Left lung (tissue), 10 donors: ENCODE data around the gene SNAP23. TPM values are rescaled to one million over a fixed set of nuclear protein-coding genes. Genes with fewer than 3 reads are reported as not detected.

Source experiments
- ATAC-seq: fragments of 200-7000 bp; cut with Tn5 transposase; one replicate; pipeline ENCODE4 v1.9.1; 2020; ENCODE audit warnings: moderate library complexity
- DNase-seq, 4 donors: peaks; one replicate each; pipeline ENCODE4 v3.0.0-alpha.2; 2013 to 2020
- H3K27ac ChIP-seq, 2 donors: fragments of 200-600 bp; sonication (generic) in 1 of 2; one replicate each; pipeline versions ENCODE4 v1.5.0 to v1.8.0; 2020 to 2021
- H3K27me3 ChIP-seq, 2 donors: fragments of 200-600 bp; sonication (generic) in 1 of 2; one replicate each; pipeline versions ENCODE4 v1.5.0 to v1.8.0; 2020 to 2021
- H3K36me3 ChIP-seq, 2 donors: fragments of 200-600 bp; sonication (generic) in 1 of 2; one replicate each; pipeline versions ENCODE4 v1.5.0 to v1.8.0; 2020 to 2021
- H3K4me1 ChIP-seq, 2 donors: fragments of 200-600 bp; one replicate each; pipeline ENCODE4 v1.8.0; 2021
- H3K4me3 ChIP-seq, 2 donors: fragments of 200-600 bp; sonication (generic) in 1 of 2; one replicate each; pipeline versions ENCODE4 v1.5.0 to v1.8.0; 2020 to 2021; ENCODE audit warnings: mild to moderate bottlenecking in 1 of 2
- H3K9me3 ChIP-seq, 2 donors: fragments of 200-600 bp; sonication (generic) in 1 of 2; one replicate each; pipeline versions ENCODE4 v1.5.0 to v1.8.0; 2020 to 2021
- CTCF ChIP-seq, 2 donors: fragments of 200-600 bp; sonication (generic) in 1 of 2; IDR thresholded peaks; one replicate each; pipeline versions ENCODE4 v1.5.0 to v1.8.0; 2021; ENCODE audit warnings: antibody characterized with exemption in 2 of 2
- intact Hi-C, 2 donors: fragments of 100-400 bp; cut with DNase I; formaldehyde crosslinking; loops; one replicate each; pipeline versions ENCODE4 v1.11.2 to v1.14.2; 2022
- polyA plus RNA-seq, 6 donors: library from polyadenylated mRNA; unstranded; fragments of 120-200 nt; gene quantifications; one replicate each; pipeline ENCODE4 v1.2.1, GENCODE V29; 2013; ENCODE audit not compliant: insufficient read length in 6 of 6
- total RNA-seq, 2 donors: library from RNA; stranded (reverse); fragmentation: NEBNext Ultra II Directional; extraction: Animal tissue kit (Norgen Biotek cat#: 25700); gene quantifications; one replicate each; pipeline ENCODE4 v1.2.1, GENCODE V29; 2021
- donor health status: DM: no; HTN: yes; CAD: no.
- donor health status: DM: no; HTN: no; CAD: no.

SNAP23 gene
- total and polyA plus RNA-seq, 8 donors, result 84.8 to 97.1 (median 90.5) TPM

GRCh38 chr15:42523331-42523730 lies 27.9 kb downstream of the SNAP23 start:
- DNase-seq (no peak), ATAC-seq (no peak)
- Histone ChIP-seq H3K4me3 (no peak overlapping the region), H3K4me1 (no peaks in the 10 kb centered on the region), H3K27ac (no peak overlapping the region), H3K27me3 (no peaks in the 10 kb centered on the region), H3K9me3 (no peaks in the 10 kb centered on the region), H3K36me3 (peaks cover 0 to 85% of the 10 kb centered on the region in 2 donors)
- no peak for TF ChIP-seq CTCF (IDR thresholded peaks at IDR 0.05)
- intact Hi-C loops, result no loop called here

GRCh38 chr15:42528970-42529369 lies 33.5 kb downstream of the SNAP23 start:
- no peak for ATAC-seq
- peaks cover 0 to 83% of the 10 kb centered on the region in 2 donors for H3K36me3 ChIP-seq

GRCh38 chr15:42533246-42533645 lies 37.8 kb downstream of the SNAP23 start:
- intact Hi-C loops, result no loop called here

More at GRCh38 chr15:42528970-42529369, 33.5 kb downstream of the SNAP23 start:
- intact Hi-C loops, result no loop called here
- Histone ChIP-seq H3K4me3 (no peak overlapping the region), H3K27ac (no peak overlapping the region), H3K9me3 (no peaks in the 10 kb centered on the region), H3K27me3 (no peaks in the 10 kb centered on the region), H3K4me1 (no peaks in the 10 kb centered on the region)
- TF ChIP-seq CTCF (IDR thresholded peaks at IDR 0.05), result no peak
- no peak for DNase-seq

GRCh38 chr15:42544853-42545629 lies 49.6 kb downstream of the SNAP23 start:
- Histone ChIP-seq H3K4me3 (no peak overlapping the region), H3K27me3 (no peaks in the 10 kb centered on the region), H3K4me1 (peaks cover 18 to 45% of the 10 kb centered on the region in 2 donors), H3K36me3 (peaks cover 0 to 51% of the 10 kb centered on the region in 2 donors), H3K9me3 (no peaks in the 10 kb centered on the region), H3K27ac (peak overlapping the region in 1 of 2 donors; percentile 72)
- ATAC-seq (no peak), DNase-seq (no peak)
- TF ChIP-seq CTCF (IDR thresholded peaks at IDR 0.05), result no peak
- intact Hi-C loops, result no loop called here

More at GRCh38 chr15:42533246-42533645, 37.8 kb downstream of the SNAP23 start:
- Histone ChIP-seq H3K27ac (no peak overlapping the region), H3K9me3 (no peaks in the 10 kb centered on the region), H3K36me3 (peaks cover 0 to 92% of the 10 kb centered on the region in 2 donors), H3K4me3 (no peak overlapping the region), H3K4me1 (no peaks in the 10 kb centered on the region), H3K27me3 (no peaks in the 10 kb centered on the region)
- DNase-seq (no peak), ATAC-seq (no peak)
- no peak for TF ChIP-seq CTCF (IDR thresholded peaks at IDR 0.05)

GRCh38 chr15:42547918-42548248 lies 52.4 kb downstream of the SNAP23 start:
- no peaks in the 10 kb centered on the region for H3K9me3 ChIP-seq
- peak overlapping the region; percentile 84 to 99 for H3K4me3 ChIP-seq
- H3K27ac ChIP-seq, result peak overlapping the region; percentile 89 to 96
- peaks cover 19 to 56% of the 10 kb centered on the region in 2 donors for H3K4me1 ChIP-seq
- ATAC-seq (peak; percentile 43), DNase-seq (no peak)
- TF ChIP-seq CTCF (IDR thresholded peaks at IDR 0.05), result no peak
- no peaks in the 10 kb centered on the region for H3K27me3 ChIP-seq
- intact Hi-C loops, result no loop called here
- H3K36me3 ChIP-seq, result peaks cover 0 to 27% of the 10 kb centered on the region in 2 donors
